Heart right ventricle (tissue), 16 donors: ENCODE data around the gene SASH3. TPM values are rescaled to one million over a fixed set of nuclear protein-coding genes. Genes with fewer than 3 reads are reported as not detected.

Source experiments
- ATAC-seq, 8 donors: fragments of 200-7000 bp; cut with Tn5 transposase; one replicate each; pipeline ENCODE4 v1.9.1; 2020; ENCODE audit warnings: mild to moderate bottlenecking in 8 of 8, moderate library complexity in 8 of 8, moderate number of reproducible peaks in 1 of 8
- DNase-seq, 2 donors: peaks; one replicate each; pipeline ENCODE4 v3.0.0-alpha.2; 2020
- H3K27ac ChIP-seq, 10 donors: fragments of 200-600 bp; sonication (generic) in 2 of 10; one replicate each; pipeline versions ENCODE4 v1.5.0 to v1.8.0; 2020 to 2022; ENCODE audit warnings: mild to moderate bottlenecking in 3 of 10
- H3K27me3 ChIP-seq, 7 donors: fragments of 200-600 bp; one replicate each; pipeline ENCODE4 v1.8.0; 2021 to 2022; ENCODE audit warnings: mild to moderate bottlenecking in 2 of 7
- H3K36me3 ChIP-seq, 9 donors: fragments of 200-600 bp; sonication (generic) in 1 of 9; one replicate each; pipeline versions ENCODE4 v1.5.0 to v1.8.0; 2020 to 2022; ENCODE audit warnings: mild to moderate bottlenecking in 2 of 9
- H3K4me1 ChIP-seq, 9 donors: fragments of 200-600 bp; sonication (generic) in 1 of 9; one replicate each; pipeline versions ENCODE4 v1.5.0 to v1.8.0; 2020 to 2022; ENCODE audit warnings: mild to moderate bottlenecking in 4 of 9
- H3K4me3 ChIP-seq, 10 donors: fragments of 200-600 bp; sonication (generic) in 2 of 10; one replicate each; pipeline versions ENCODE4 v1.5.0 to v1.8.0; 2020 to 2022; ENCODE audit warnings: mild to moderate bottlenecking in 7 of 10, moderate library complexity in 2 of 10
- H3K9me3 ChIP-seq, 11 donors: fragments of 200-600 bp in 10 of 11; sonication (generic) in 2 of 11; one replicate each; pipeline versions ENCODE4 v1.5.0 to v1.8.0; 2013 to 2022; ENCODE audit warnings: mild to moderate bottlenecking in 2 of 11, control low read depth in 1 of 11, moderate library complexity in 1 of 11
- CTCF ChIP-seq, 9 donors: fragments of 200-600 bp; sonication (generic) in 2 of 9; IDR thresholded peaks; one replicate each; pipeline versions ENCODE4 v1.5.0 to v1.8.0; 2021 to 2022; ENCODE audit warnings: antibody characterized with exemption in 9 of 9, mild to moderate bottlenecking in 5 of 9, moderate library complexity in 1 of 9
- WGBS, 2 donors: extraction: QIAGEN DNeasy Blood & Tissue Kit; methylation state at CpG; one replicate each; pipeline ENCODE4 v1.1.7; 2013; ENCODE audit warnings: inconsistent platforms in 1 of 2; 5-methylcytosine and 5-hydroxymethylcytosine counted together
- intact Hi-C, 10 donors: fragments of 100-400 bp; cut with DNase I; formaldehyde crosslinking; loops; one replicate each; pipeline versions ENCODE4 v1.11.1 to v1.14.2; 2022
- polyA plus RNA-seq, 2 donors: library from polyadenylated mRNA; stranded (reverse); fragments of 200-250 nt; gene quantifications; one replicate each; pipeline ENCODE4 v1.2.3, GENCODE V29; 2013
- total RNA-seq, 10 donors: library from RNA; stranded (reverse); fragmentation: NEBNext Ultra II Directional in 3 of 10; extraction: Animal tissue kit (Norgen Biotek cat#: 25700) in 3 of 10; gene quantifications; one replicate each; pipeline versions ENCODE4 v1.2.1 to v1.2.4, GENCODE V29; 2021 to 2023
- donor health status: Arrhythmogenic right ventricular cardiomyopathy.
- donor health status: ischemic (EF 13 %, LVEDD 7.1; RV severe dilation, severe dysfunction).
- donor health status: healthy with polysubstance abuse.
- donor health status: DM: no; HTN: yes; CAD: no.
- donor health status: DM: no; HTN: no; CAD: no.
- donor health status: ischemic (EF 25% LVEDD 6.9; RV normal size, moderate dysfunction).
- donor health status: ischemic (EF 25% LVEDD 5.7; RV mildly dilated, moderate dysfunction).
- donor health status: healthy.
- donor health status: DM: yes; HTN: yes; CAD: no.
- donor health status: Ischemic cardiomyopathy.
- donor health status: ischemic (EF 35%, LVEDD 5.7; RV mildly dilated, moderate dysfunction).
- donor health status: nonischemic (EF 11% LVEDD 7.7; RV severe dilation, severe dysfunction).
- donor health status: DM: yes; HTN: yes; CAD: no.
- donor health status: PGD.
- donor health status: ischemic (EF 29% LVEDD 5.4; RV normal size, mild dysfunction).
- donor health status: nonischemic (EF 23%, LVEDD 6.1; RV moderate dilation, normal function).

Gene SASH3
- total and polyA plus RNA-seq, 12 donors: 0.57 to 15.3 (median 2.1) TPM

DNA sequence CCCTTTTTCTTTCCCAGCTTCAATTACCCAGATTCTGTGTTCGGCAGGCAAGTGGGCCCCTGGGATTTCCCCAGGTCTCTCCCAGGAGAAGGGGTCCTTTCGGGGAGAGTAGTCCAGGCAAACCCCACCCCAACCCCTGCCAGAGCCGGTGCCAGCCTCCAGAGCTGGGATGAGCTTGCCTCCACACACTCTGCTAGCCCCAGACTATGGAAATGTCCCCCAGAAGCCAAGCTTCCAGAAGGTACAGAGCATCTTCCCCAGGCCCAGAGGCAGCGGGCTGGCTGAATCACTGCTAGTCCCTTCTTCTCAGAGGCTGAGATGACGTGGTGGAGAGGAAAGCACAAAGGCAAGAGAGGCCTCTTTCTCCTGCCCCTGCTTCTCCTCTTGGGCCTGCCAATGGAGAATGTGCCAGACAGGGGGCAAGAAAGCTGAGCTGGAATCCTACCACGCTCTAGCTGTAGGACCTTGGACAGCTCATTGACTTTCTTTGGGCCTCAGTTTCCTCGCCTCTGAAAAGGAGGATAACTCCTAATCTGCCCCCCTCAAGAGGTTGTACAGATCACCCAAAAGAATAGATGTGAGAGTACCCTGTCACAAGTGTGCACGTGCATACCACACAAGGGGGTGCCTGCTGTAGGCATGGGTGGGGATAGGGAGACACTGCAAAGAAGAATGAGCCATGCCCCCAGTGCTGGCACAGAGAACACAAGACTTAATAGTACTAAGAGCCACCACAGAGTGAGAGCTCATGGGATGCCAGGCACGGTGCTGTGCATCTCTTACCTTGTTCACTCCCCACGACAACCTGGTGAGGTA, 2.1 kb downstream of the SASH3 start:
- peaks cover 0 to 46% (median 0%) of the 10 kb centered on the region in 9 donors for H3K4me1 ChIP-seq
- DNase-seq: no peak
- H3K4me3 ChIP-seq: peak overlapping the region in 1 of 10 donors; percentile 60
- peaks cover 0 to 3% (median 0%) of the 10 kb centered on the region in 9 donors for H3K36me3 ChIP-seq
- intact Hi-C loops: no loop called here
- ATAC-seq: no peak
- no peak for TF ChIP-seq CTCF (IDR thresholded peaks at IDR 0.05)
- no peaks in the 10 kb centered on the region for H3K9me3 ChIP-seq
- WGBS, 2 donors: 88 to 95% methylated on average over 10 of the region's 10 CpGs
- peak overlapping the region in 1 of 10 donors; percentile 78 for H3K27ac ChIP-seq
- peaks cover 0 to 5% (median 0%) of the 10 kb centered on the region in 7 donors for H3K27me3 ChIP-seq

- ATAC-seq: no peak
- no peaks in the 10 kb centered on the region for H3K9me3 ChIP-seq
- 75 to 94% methylated on average over 3 to 4 of the region's 4 CpGs for WGBS, 2 donors
- intact Hi-C loops: no loop called here
- H3K4me1 ChIP-seq: peaks cover 0 to 39% (median 0%) of the 10 kb centered on the region in 9 donors
- TF ChIP-seq CTCF (IDR thresholded peaks at IDR 0.05): no peak
- peaks cover 0 to 8% (median 0%) of the 10 kb centered on the region in 9 donors for H3K36me3 ChIP-seq
- peak overlapping the region in 1 of 10 donors; percentile 78 for H3K27ac ChIP-seq
- DNase-seq: no peak
- peak overlapping the region in 1 of 10 donors; percentile 60 for H3K4me3 ChIP-seq
- H3K27me3 ChIP-seq: no peaks in the 10 kb centered on the region
These were observed 3.0 kb downstream of the SASH3 start for GRCh38 chrX:129782706-129783105.

- H3K27me3 ChIP-seq: no peaks in the 10 kb centered on the region
- peaks cover 0 to 12% (median 0%) of the 10 kb centered on the region in 9 donors for H3K36me3 ChIP-seq
- 90 to 93% methylated on average over 11 of the region's 11 CpGs for WGBS, 2 donors
- H3K27ac ChIP-seq: peak overlapping the region in 1 of 10 donors; percentile 32
- intact Hi-C loops: no loop called here
- DNase-seq (no peak), ATAC-seq (no peak)
- TF ChIP-seq CTCF (IDR thresholded peaks at IDR 0.05): no peak
- H3K4me1 ChIP-seq: peaks cover 0 to 33% (median 0%) of the 10 kb centered on the region in 9 donors
- peak overlapping the region in 1 of 10 donors; percentile 60 for H3K4me3 ChIP-seq
- H3K9me3 ChIP-seq: no peaks in the 10 kb centered on the region
These were observed 3.6 kb downstream of the SASH3 start for GRCh38 chrX:129783291-129783713.

GRCh38 chrX:129784371-129784770, 4.6 kb downstream of the SASH3 start:
- no peaks in the 10 kb centered on the region for H3K27me3 ChIP-seq
- DNase-seq (no peak), ATAC-seq (no peak)
- no peak for TF ChIP-seq CTCF (IDR thresholded peaks at IDR 0.05)
- WGBS, 2 donors: 79 to 93% methylated on average over 7 of the region's 7 CpGs
- H3K27ac ChIP-seq: peak overlapping the region in 1 of 10 donors; percentile 32
- peaks cover 0 to 20% (median 0%) of the 10 kb centered on the region in 9 donors for H3K36me3 ChIP-seq
- no peaks in the 10 kb centered on the region for H3K9me3 ChIP-seq
- intact Hi-C loops: no loop called here
- peaks cover 0 to 23% (median 0%) of the 10 kb centered on the region in 9 donors for H3K4me1 ChIP-seq
- peak overlapping the region in 1 of 10 donors; percentile 60 for H3K4me3 ChIP-seq
